Suprapubic skin (tissue), 4 donors: Measurements from ENCODE around the gene HIVEP2. TPM values are rescaled to one million over a fixed set of nuclear protein-coding genes. Genes with fewer than 3 reads are reported as not detected.

Experiments used
- DNase-seq, 2 donors: peaks; one replicate each; pipeline ENCODE4 v3.0.0-alpha.2; 2019; ENCODE audit warnings: low spot score in 2 of 2
- H3K27ac ChIP-seq: fragments of 200-600 bp; sonication (generic); one replicate; pipeline ENCODE4 v1.5.1; 2019
- H3K27me3 ChIP-seq: fragments of 200-600 bp; sonication (generic); one replicate; pipeline ENCODE4 v1.5.1; 2019
- H3K36me3 ChIP-seq: fragments of 200-600 bp; sonication (generic); one replicate; pipeline ENCODE4 v1.5.1; 2019
- H3K4me1 ChIP-seq: fragments of 200-600 bp; sonication (generic); one replicate; pipeline ENCODE4 v1.5.1; 2019
- H3K4me3 ChIP-seq: fragments of 200-600 bp; sonication (generic); one replicate; pipeline ENCODE4 v1.5.1; 2019; ENCODE audit warnings: mild to moderate bottlenecking
- H3K9me3 ChIP-seq: fragments of 200-600 bp; sonication (generic); one replicate; pipeline ENCODE4 v1.5.1; 2019
- EP300 ChIP-seq: sonication (generic); formaldehyde crosslinking; IDR thresholded peaks from one replicate; pipeline ENCODE4 v1.6.1; 2017; ENCODE audit warnings: antibody characterized with exemption
- POLR2A ChIP-seq, 2 donors: fragments of 450-650 bp; IDR thresholded peaks; one replicate each; pipeline ENCODE4 v1.6.1; 2017; ENCODE audit warnings: antibody characterized with exemption in 2 of 2, mild to moderate bottlenecking in 2 of 2, moderate library complexity in 2 of 2
- POLR2AphosphoS5 ChIP-seq, 3 donors: sonication (generic); formaldehyde crosslinking; IDR thresholded peaks; one replicate each; pipeline ENCODE4 v1.6.1; 2017; ENCODE audit warnings: antibody characterized with exemption in 3 of 3
- WGBS: methylation state at CpG from one replicate; pipeline ENCODE4 v1.1.5; 2018; 5-methylcytosine and 5-hydroxymethylcytosine counted together
- total RNA-seq, 4 donors: library from RNA; depleted of rRNA; stranded (reverse); fragments of >200 nt; gene quantifications; one replicate each; pipeline ENCODE4 v1.1.0, GENCODE V29; 2016
- TF ChIP-seq, protein P1 (sequence below), 2 donors: fragments of 200-600 bp in 1 of 2; fragments of 450-650 bp in 1 of 2; sonication (generic) in 1 of 2; IDR thresholded peaks; one replicate each; pipeline ENCODE4 v1.5.1; 2016 to 2019; ENCODE audit warnings: antibody characterized with exemption in 2 of 2, mild to moderate bottlenecking in 1 of 2, moderate library complexity in 1 of 2

Gene HIVEP2
- total RNA-seq, 4 donors from 2014 or later, result 23.6 to 31.3 (median 25.6) TPM

DNA sequence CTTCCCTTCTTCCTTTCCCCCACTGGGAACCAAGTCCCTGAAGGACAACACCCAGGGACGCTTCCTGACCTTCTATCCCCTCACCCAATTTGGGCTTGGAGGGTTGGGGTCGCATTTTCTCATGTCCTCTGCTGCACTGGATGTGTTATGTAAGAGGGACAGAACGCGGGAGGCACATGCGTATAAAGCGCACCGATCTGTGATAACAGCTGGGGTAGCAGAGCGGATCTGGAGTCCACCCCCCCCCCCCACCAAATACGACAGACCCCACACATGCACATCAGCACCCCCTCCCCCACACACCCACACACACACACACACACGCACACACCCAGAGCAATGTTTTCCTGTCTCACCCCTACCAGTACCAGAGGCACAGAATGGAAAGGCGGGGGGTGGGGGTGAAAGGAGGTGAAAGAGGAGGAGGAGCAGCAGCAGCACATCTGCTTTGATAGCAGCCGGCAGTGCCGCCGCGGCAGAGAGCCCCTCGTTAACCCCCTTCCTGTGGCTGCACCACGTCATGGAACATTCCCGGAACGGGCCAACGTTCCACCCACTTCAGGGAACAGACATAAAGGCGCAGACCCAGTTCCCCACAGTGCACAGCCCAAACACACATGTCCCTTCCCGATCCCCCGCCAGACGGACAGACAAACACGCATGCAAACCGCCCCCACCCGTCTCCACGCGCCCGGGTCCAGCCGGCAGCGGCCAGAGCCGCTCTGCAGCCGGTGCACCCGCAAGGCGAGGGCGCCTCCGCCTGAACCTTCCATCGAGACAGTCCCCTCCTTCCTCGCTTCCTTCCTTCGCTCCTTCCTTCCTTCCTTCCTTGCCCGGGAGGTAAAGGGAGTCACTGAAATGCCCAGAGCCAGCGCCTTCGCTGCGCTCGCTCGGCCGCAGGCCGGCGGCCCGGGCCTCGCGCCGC, 590 bp downstream of the HIVEP2 start:
- TF ChIP-seq POLR2A (IDR thresholded peaks at IDR 0.05) (peak in 1 of 2 donors; percentile 89), EP300 (peak; percentile 66), POLR2AphosphoS5 (IDR thresholded peaks at IDR 0.05) (peak; percentile 34 to 95 (median 87))
- TF ChIP-seq, protein P1, sequence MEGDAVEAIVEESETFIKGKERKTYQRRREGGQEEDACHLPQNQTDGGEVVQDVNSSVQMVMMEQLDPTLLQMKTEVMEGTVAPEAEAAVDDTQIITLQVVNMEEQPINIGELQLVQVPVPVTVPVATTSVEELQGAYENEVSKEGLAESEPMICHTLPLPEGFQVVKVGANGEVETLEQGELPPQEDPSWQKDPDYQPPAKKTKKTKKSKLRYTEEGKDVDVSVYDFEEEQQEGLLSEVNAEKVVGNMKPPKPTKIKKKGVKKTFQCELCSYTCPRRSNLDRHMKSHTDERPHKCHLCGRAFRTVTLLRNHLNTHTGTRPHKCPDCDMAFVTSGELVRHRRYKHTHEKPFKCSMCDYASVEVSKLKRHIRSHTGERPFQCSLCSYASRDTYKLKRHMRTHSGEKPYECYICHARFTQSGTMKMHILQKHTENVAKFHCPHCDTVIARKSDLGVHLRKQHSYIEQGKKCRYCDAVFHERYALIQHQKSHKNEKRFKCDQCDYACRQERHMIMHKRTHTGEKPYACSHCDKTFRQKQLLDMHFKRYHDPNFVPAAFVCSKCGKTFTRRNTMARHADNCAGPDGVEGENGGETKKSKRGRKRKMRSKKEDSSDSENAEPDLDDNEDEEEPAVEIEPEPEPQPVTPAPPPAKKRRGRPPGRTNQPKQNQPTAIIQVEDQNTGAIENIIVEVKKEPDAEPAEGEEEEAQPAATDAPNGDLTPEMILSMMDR (IDR thresholded peaks at IDR 0.05), result no peak
- H3K4me3 ChIP-seq, result peak overlapping the region; percentile 80
- no peaks in the 10 kb centered on the region for H3K36me3 ChIP-seq
- H3K4me1 ChIP-seq, result peaks cover 31% of the 10 kb centered on the region
- peak overlapping the region; percentile 99 for H3K27ac ChIP-seq
- H3K9me3 ChIP-seq, result no peaks in the 10 kb centered on the region
- H3K27me3 ChIP-seq, result no peaks in the 10 kb centered on the region
- peak; percentile 95 for DNase-seq
- WGBS, result 1% methylated on average over 31 of the region's 54 CpGs

- DNase-seq, result peak in 1 of 2 donors; percentile 65
- WGBS, result 18% methylated on average over 8 of the region's 8 CpGs
- Histone ChIP-seq H3K27me3 (no peaks in the 10 kb centered on the region), H3K4me1 (peaks cover 32% of the 10 kb centered on the region), H3K4me3 (peak overlapping the region; percentile 80), H3K36me3 (no peaks in the 10 kb centered on the region), H3K27ac (peak overlapping the region; percentile 99), H3K9me3 (no peaks in the 10 kb centered on the region)
- TF ChIP-seq POLR2A (IDR thresholded peaks at IDR 0.05) (no peak), EP300 (no peak)
- TF ChIP-seq, protein P1 (IDR thresholded peaks at IDR 0.05), result no peak
These were observed 1.3 kb downstream of the HIVEP2 start for GRCh38 chr6:142943711-142944123.

- DNase-seq, result no peak
- Histone ChIP-seq H3K27ac (peak overlapping the region; percentile 99), H3K4me1 (peaks cover 41% of the 10 kb centered on the region), H3K36me3 (no peaks in the 10 kb centered on the region), H3K9me3 (no peaks in the 10 kb centered on the region), H3K27me3 (no peaks in the 10 kb centered on the region), H3K4me3 (no peak overlapping the region)
- TF ChIP-seq POLR2AphosphoS5 (IDR thresholded peaks at IDR 0.05) (no peak), EP300 (no peak), POLR2A (IDR thresholded peaks at IDR 0.05) (no peak)
- TF ChIP-seq, protein P1 (IDR thresholded peaks at IDR 0.05), result peak; percentile 31 to 46
- 44% methylated on average over 3 of the region's 3 CpGs for WGBS
These were observed 2.2 kb downstream of the HIVEP2 start for GRCh38 chr6:142942805-142943227.

DNA sequence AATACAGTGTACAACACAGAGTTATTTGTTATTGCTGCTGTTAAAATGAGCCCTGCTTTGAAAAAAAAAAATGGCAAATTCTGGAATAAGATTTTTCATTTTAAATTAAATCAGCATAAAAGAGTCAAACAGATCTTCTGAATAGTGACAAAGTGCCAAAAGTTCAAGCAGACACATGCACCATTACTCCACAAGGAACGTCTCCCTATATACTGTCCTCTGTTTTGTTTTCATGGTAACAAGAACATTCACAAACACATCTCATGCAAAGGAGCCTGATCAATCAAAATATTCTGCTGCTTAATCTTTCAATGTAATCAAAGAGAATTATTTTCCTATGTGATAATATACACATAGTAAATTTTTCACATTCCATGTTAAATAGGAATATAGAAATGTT, 2.7 kb downstream of the HIVEP2 start:
- Histone ChIP-seq H3K27ac (no peak overlapping the region), H3K27me3 (no peaks in the 10 kb centered on the region), H3K9me3 (no peaks in the 10 kb centered on the region), H3K36me3 (no peaks in the 10 kb centered on the region), H3K4me1 (peaks cover 44% of the 10 kb centered on the region), H3K4me3 (no peak overlapping the region)
- DNase-seq, result no peak
- no peak for TF ChIP-seq POLR2A (IDR thresholded peaks at IDR 0.05)
- TF ChIP-seq POLR2AphosphoS5 (IDR thresholded peaks at IDR 0.05), result no peak
- no peak for TF ChIP-seq EP300
- TF ChIP-seq, protein P1 (IDR thresholded peaks at IDR 0.05), result no peak
- WGBS, result 41% methylated on average over 1 of the region's 1 CpG

- no peak overlapping the region for H3K4me3 ChIP-seq
- no peaks in the 10 kb centered on the region for H3K36me3 ChIP-seq
- H3K27me3 ChIP-seq, result no peaks in the 10 kb centered on the region
- H3K27ac ChIP-seq, result no peak overlapping the region
- WGBS, result 85% methylated on average over 7 of the region's 7 CpGs
- peaks cover 44% of the 10 kb centered on the region for H3K4me1 ChIP-seq
- DNase-seq, result no peak
- TF ChIP-seq POLR2AphosphoS5 (IDR thresholded peaks at IDR 0.05) (no peak), POLR2A (IDR thresholded peaks at IDR 0.05) (no peak), EP300 (no peak)
- H3K9me3 ChIP-seq, result no peaks in the 10 kb centered on the region
These were observed 4.0 kb downstream of the HIVEP2 start for GRCh38 chr6:142941018-142941417.
